Peyer's patch (tissue), 4 donors: ENCODE measurements around the gene CNRIP1.

ENCODE experiments used
- CTCF ChIP-seq, 6 experiments: fragments of 450-650 bp in 4 of 6; fragments of 200-600 bp in 2 of 6; sonication (generic) in 1 of 6; IDR thresholded peaks; one replicate each; pipeline ENCODE4 v1.5.1; 2017 to 2019; ENCODE audit warnings: antibody characterized with exemption in 6 of 6, mild to moderate bottlenecking in 3 of 6, moderate library complexity in 1 of 6
- POLR2A ChIP-seq, 2 donors: fragments of 450-650 bp; IDR thresholded peaks; one replicate each; pipeline ENCODE4 v1.5.1; 2017; ENCODE audit warnings: antibody characterized with exemption in 2 of 2, mild to moderate bottlenecking in 2 of 2, moderate library complexity in 2 of 2

- TF ChIP-seq CTCF (IDR thresholded peaks at IDR 0.05) (no peak), POLR2A (IDR thresholded peaks at IDR 0.05) (no peak)
Measured at GRCh38 chr2:68256093-68256450, 63.7 kb downstream of the CNRIP1 start.
